Bone marrow (tissue), 2 donors: ENCODE data around the gene NSD2.

Source experiments
- DNase-seq, 2 donors: peaks; one replicate each; lab custom pipeline; 2025; lab: John Stamatoyannopoulos, UW

NSD2 gene

DNA sequence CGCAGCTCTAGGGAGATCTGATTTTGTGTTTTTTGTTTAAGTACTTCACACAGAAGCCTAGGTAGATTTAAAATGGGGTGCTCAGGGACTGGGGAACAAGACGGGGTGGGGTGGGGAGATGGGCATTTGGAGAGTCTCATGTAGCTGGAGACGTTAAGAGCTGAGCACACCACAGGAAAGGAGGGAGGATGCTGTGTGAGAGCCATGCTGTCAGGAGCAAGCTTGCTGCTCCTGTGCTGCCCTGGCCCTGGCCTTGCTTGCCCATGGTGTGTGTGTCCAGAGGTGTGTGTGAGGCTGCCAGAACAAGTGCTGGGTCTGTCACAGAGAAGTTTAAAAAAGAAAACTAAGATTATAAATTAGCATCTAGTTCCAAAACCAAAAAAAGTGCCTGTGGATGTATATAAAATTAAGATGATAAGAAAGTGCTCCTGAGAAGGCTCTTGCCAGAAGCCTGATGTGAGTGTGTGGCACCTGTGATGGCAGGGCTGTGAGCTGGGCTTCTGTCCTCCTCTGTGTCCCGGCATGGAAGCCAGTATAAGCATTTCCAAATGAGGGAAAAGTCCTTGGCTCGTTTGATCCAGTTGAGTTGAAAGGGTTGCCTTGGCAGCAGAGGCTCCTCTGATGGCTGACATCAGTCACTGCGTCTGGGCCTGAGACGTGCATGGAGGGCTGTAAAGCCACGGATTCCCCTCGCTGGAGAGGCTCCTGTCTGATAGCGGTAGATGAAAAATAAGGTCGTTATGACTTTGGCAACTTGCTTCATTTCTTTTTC is 74.1 kb downstream of the NSD2 start:
- DNase-seq = no peak

- no peak for DNase-seq
Measured at GRCh38 chr4:1945912-1946311, 74.7 kb downstream of the NSD2 start.

DNA sequence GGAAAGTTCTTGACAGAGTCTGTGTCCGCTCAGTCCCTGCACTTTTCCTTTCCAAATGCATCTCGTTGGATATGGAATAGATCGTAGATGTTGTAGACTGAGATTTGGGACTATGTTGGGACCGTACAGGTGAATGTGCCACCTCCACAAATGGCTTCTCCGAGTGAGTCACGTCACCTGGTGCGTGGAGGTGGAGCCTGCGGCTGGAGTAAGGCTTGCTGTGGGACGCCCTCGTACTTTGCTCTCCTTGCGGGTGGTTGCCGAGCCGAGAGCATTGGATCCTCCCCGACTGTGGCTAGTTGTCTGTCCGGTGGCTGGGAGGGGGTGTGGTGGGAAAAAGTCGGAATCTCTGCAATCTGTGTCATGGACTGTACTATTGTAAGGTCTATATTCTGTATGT is 77.0 kb downstream of the NSD2 start:
- no peak for DNase-seq

DNA sequence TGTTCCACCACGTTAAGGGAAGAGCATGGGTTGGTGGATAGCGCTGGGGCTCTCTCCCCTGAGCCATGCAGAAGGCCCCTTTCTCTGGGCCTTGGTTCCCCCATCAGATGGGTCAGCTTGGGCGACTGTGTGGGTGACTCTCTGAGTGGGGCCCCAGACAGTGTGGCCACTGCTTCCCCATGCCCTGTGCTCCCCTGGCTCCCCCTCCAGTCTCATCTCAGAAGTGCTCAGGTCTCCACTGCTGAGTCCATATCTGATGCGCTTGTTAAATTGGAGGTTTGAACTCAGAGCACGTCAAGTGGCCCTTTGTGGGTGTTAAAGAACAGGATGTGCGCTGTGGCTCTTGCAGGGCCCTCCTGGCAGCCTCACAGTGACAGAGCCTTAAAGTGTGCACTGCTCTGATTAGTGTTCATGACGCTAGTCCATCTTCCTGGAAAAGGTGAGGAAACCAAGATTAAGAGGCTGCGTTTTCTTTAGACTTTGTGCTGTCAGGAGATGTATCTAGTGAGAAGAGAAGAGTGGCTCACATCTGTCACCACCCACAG is 77.8 kb downstream of the NSD2 start:
- DNase-seq = no peak

DNA sequence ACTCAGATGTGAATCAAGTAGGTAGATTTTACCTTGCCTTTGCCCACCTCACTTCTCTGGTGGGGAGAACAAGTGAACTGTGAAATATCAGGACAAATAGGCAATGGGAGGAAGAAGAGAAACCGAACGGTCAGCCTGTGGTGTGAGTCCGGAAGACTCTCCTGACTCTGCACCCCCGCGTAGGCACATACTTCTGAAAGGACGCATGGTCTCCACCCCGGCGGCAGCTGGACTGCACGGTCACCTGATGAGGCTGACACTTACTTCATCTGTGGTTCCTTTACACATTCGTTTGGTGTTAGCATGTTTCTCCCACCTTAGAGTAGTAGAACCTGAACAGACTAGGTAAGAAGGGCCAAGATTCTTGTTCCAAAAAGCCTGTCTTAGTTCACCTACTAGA is 79.2 kb downstream of the NSD2 start:
- DNase-seq = no peak

DNA sequence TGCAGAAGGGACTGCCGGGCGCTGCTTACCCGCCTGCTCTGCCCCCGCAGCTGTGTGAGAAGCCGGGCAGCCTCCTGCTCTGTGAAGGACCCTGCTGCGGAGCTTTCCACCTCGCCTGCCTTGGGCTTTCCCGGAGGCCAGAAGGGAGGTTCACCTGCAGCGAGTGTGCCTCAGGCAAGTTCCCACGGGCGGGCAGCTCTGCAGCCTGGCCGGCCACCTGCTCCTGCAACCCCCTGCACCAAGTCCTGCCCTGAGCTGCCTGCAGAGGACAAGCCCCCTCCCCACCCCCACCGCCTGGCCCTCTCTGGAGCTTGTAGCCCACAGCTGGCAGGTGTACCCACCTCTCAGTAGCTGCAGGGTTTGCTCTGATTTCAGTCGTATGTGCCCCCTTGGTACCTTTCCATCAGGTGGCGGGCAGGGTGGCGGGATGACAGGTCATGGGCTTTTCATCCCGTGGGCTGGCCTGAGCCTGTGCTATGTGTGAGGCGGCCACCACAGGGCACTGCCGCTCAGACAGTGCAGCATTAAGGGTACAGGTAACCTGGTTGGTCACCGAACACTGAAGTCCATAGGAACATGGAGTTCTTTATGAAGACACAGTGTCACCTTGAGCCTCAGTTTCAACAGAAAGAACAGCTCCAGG is 81.0 kb downstream of the NSD2 start:
- DNase-seq = no peak

GRCh38 chr4:1952719-1953118 is 81.5 kb downstream of the NSD2 start:
- no peak for DNase-seq

DNA sequence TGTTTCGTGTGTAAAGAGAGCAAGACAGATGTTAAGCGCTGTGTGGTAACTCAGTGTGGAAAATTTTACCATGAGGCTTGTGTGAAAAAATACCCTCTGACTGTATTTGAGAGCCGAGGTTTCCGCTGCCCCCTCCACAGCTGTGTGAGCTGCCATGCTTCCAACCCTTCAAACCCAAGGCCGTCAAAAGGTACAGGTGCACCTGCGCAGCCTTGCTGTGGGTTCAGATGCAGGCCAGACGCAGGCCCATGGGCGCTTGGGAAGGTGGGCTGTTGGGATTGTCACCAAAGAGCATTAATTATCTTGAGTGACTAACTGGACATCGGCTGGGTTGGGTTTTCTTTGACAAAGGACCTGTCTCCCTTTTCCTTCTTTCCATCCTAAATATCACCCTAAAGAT is 82.1 kb downstream of the NSD2 start:
- DNase-seq = no peak

- no peak for DNase-seq
Measured at GRCh38 chr4:1956631-1957030, 85.4 kb downstream of the NSD2 start.

DNA sequence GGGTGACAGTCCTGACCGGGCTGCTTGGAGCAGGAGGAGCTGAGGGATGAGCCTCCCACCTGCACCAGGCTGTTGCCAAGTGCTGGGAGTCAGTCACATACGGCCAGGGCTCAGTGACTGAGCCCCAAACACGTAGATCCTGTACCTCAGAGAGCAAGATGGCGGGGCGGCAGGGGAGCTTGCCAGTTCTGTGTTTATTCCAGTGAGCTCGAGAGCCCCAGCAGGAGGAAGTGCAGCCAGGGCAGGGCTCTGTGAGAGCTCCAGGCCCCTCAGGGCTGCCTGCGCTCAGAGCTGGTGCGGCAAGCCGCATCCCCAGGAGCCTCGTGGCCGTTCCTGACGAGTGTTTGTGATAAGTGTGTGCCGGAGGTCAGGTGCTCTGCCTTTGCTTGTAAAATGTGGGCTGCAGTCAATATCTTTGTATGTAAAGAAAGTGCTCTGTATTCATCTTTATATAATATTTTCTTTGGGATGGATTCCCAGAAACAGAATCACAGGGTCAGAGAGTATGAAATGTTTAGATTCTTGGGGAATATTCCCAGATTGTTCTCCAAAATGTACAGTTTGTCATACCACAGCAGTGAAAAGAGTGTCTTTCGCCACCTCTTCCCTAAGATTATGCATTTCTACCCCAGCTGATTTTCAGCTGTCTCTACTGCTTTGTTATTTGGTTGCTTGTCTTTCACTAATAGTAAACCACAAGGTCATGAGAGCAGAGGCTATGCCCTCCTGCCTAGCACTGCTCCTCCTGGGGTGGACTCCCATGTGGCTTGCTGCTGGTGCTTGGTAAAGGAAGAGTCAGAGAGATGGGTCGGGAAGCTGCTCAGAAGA is 87.3 kb downstream of the NSD2 start:
- no peak for DNase-seq

DNA sequence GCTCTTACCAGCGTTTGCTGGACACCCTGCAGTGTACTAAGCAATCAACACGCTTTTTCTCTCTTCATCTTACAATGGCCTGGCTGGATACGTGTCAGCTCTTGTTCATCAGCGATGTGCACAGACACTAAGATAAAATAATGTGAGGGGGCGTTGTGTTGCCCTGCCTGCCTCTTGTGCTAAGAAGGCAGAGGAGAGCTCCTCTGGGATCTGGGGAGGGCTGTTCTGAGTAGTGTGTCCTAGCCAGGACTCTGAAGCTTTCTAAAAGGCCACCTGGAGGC is 87.9 kb downstream of the NSD2 start:
- no peak for DNase-seq

- DNase-seq = no peak
Measured at GRCh38 chr4:1960170-1960825, 89.1 kb downstream of the NSD2 start.

DNA sequence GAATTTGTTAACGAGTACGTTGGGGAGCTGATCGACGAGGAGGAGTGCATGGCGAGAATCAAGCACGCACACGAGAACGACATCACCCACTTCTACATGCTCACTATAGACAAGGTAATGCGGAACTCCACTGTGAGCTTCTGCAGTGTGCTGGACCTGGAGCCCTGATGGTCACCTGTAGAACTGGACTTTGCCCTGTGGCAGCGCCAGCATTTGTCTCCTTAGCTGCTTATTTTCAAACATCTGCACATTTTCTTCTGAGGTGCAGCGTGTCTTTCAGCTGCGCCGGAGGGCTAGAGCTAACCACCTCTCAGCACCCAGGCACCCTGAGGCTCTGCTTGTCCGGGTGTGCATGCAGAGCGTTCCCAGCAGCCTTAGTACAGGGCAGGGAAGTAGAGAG is 89.8 kb downstream of the NSD2 start:
- DNase-seq = no peak

GRCh38 chr4:1961563-1961962 is 90.4 kb downstream of the NSD2 start:
- DNase-seq = no peak

GRCh38 chr4:1962980-1963379 is 91.8 kb downstream of the NSD2 start:
- no peak for DNase-seq

DNA sequence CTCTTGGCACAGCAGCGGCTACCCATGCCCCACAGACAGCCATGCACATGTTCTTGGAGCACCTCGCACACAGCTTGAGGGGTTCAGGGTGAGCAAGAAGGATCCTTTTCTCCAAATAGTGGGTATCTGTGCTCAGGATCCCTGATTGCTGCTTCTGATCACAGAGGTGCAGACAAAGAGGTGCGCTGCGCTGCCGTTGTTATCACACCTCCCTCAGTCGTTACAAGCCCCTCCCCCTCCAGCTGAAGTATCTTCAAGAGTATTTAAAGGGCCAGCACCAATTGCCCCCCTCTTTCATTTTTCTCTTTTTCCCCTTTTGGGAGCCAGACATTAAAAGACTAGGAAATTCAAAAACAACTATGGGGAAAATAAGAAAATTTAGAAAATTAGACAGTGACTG is 93.2 kb downstream of the NSD2 start:
- DNase-seq = no peak

GRCh38 chr4:1964971-1965370 is 93.8 kb downstream of the NSD2 start:
- no peak for DNase-seq

DNA sequence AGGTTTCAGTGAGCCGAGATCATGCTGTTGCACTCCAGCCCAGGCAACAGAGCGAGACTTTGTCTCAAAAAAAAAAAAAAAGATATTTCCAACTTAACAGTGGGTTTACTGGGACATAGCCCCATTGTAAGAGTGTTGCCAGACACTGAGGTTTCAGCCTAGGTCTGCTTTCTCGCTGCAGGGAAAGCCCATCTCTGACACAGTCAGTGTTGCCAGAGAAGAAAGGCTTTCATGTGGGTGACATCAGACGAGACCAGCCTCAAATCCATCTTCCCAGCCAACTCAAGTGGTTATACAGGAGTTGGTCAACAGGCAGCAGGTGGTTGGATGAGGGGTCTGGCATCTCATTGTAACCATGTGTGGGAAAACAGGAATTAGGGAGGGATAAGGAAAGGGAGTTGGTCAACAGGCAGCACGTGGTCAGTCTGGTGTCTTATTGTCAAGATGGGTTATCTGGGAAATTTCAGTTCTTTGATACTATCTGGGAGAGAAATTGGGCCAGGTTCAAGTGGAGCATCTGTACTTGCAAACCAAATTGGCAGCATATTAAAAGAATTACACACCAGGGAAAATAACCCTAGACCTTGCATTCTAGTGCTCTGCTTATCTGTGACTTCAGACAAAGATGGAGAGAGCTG is 96.4 kb downstream of the NSD2 start:
- no peak for DNase-seq

DNA sequence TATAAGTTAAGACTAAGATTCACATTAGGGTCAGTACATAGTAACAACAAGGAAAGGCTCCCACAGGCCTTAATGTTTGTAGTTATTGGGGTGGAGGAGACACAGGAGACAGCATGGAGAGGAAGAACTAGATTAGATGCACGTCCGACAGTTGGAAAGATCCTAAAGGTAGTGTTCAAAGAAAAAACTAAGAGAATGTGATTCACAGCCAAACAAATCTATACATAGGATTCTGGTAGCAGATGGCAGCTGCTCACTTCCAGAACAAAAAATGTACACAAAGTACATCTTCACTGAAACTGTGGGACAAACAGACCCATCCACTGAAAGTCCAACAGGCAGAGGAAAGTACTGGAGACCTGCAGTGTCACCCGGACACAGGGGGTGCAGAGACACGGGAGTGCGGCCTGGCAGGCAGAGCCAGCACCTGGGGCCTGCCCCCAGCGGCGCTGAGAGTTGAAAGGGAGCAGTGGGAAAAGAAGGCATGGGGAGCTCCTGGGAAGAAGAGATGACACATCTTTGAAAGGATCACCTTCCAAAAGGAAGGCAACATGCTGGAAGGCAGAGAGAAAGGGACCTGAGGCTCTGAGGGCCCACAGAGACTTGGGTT is 97.6 kb downstream of the NSD2 start:
- DNase-seq = no peak

- DNase-seq = no peak
Measured at GRCh38 chr4:1969928-1970723, 98.9 kb downstream of the NSD2 start.

DNA sequence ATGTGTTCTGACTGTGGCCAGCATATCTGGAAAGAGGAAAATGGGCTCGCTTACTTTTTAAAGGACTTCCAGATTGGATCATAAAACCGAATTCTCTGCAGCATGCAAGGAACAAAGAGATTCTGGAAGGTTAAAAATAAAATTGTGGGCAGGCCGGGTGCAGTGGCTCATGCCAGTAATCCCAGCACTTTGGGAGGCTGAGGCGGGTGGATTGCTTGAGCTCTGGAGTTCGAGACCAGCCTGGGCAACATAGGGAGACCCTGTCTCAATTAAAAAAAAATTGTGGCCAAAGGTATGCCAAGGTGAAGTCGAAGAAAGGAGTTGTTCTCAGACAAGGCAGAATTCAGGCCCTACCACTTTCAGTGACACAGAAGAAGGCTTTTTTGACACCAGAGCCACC is 99.7 kb downstream of the NSD2 start:
- DNase-seq = no peak
